NB4 (cell line): ENCODE results near the gene MAN2C1.

ENCODE experiments used
- CTCF ChIP-seq: IDR thresholded peaks from one replicate; pipeline ENCODE4 v1.5.1; 2012; ENCODE audit warnings: low read depth, low read length
- POLR2A ChIP-seq: IDR thresholded peaks from 2 replicates; pipeline ENCODE4 v1.6.1; 2011; ENCODE audit warnings: mild to moderate bottlenecking; ENCODE audit not compliant: insufficient read length; ENCODE audit errors: extremely low read depth

GRCh38 chr15:75380773-75381172 is 12.4 kb upstream of the MAN2C1 start:
- TF ChIP-seq POLR2A (no peak), CTCF (no peak)
